Amniotic stem cell (primary cell): Measurements from ENCODE around the gene TMOD2.

Experiments
- DNase-seq: peaks from one replicate; lab custom pipeline; 2025; lab: John Stamatoyannopoulos, UW

The TMOD2 gene

DNA sequence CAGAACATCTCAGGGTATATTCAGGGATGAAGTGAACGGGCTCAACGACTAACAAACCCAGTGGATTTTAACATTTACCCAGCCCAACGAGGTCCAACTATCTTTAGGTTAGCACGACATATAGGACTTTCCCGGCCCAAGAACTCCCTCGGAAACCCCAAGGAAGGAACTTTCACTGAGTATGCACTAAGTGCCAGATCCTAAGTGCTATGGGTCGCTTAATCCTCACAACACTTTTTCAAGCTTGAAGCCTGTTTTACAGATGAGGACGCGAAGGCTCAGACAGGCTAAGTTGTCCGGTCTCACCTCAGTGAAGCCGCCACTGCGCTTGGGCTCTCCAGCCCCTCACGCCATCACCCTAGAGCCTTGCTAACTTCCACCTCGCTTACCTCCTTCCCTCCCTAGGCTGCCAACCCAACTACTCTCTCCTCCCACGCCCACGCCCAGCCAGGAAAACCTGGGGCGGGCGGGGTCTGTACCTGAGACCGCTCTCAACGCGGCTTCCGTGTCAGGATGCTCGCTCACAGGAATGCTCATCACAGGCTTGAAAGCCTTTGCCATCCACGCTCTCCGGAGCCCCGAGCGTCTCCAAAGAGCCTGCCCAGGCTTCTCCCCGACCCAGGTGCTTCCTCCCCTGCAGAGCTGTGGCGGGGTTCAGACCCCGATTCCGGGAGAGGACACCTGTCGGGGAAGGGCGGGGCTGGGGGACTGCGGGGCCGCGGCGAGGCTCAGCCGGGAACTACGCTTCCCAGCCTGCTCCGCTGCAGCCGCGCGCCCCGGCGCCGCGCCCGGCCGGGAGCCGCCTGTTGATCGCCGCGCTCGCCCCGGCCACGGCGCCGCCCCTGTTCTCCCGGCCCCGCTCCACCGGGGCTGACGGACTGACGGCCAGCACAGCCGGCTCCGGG is at the start of gene TMOD2:
Gene TMOD2, plus strand, starts transcription at position 806 of the 905 bp plus-strand sequence. CDS start 14,845 bp downstream, outside the sequence.
- no peak for DNase-seq

DNA sequence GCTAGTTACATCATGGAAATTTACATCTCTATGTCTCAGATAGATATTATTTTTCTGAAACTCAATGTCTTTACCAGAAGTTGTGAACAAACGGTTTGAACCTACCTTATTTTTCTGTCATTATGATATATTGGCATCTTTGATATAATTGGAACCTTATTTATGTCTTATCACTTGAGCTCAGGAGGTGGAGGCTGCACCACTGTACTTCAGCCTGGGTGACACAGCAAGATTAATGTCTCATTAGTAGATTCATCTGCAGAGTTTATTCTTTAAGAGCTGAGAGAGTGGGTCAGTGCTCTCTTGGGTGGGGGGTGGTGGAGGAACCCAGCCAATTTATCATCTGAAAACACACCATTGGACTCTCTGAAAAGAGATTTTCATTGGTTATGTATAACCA is 48.7 kb upstream of the TMOD2 start:
- DNase-seq: no peak

GRCh38 chr15:51706291-51706690 is 45.1 kb upstream of the TMOD2 start:
- DNase-seq: no peak

GRCh38 chr15:51706926-51707608 is 44.3 kb upstream of the TMOD2 start:
- DNase-seq: no peak

GRCh38 chr15:51708013-51708412 is 43.4 kb upstream of the TMOD2 start:
- no peak for DNase-seq

- DNase-seq: no peak
Measured at GRCh38 chr15:51709031-51709430, 42.4 kb upstream of the TMOD2 start.

DNA sequence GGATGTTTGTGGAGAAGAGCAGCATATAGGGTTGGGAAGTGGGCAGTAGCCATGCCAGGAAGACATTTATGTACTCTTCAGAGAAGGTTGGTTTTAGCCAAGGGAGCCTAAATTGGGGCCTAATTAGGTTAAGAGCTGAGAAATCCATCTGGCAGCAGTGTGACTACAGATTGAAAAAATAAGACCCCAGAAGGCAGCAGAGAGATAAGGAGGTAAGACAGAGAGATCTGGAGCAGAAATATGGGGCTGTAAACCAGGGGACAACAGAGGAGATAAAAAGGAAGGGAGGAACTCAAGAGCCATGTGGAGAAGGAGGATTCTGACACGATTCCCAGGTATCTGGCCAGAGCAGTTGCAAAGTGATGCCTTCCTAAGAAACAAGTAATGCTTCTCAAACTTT is 37.2 kb upstream of the TMOD2 start:
- no peak for DNase-seq

DNA sequence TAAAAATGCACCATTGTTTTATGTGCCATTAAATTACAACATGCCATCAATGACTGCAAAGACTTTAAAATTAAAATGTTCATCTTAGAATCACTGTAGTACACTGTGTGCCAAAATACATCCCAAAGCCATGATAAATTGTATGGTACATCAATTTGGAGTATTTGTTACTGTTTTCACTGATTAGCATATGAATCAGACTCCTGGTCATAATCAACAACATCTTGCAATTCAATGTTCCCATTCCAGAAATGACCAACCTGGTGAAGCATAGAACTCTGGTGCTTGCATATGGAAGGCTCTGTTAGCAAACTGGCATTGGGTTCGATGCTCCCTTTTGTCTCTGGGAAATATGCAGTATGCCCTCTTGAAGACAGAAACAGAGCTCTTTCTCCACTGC is 36.5 kb upstream of the TMOD2 start:
- no peak for DNase-seq

- DNase-seq: no peak
Measured at GRCh38 chr15:51718219-51718618, 33.2 kb upstream of the TMOD2 start.

- DNase-seq: no peak
Measured at GRCh38 chr15:51718746-51719145, 32.7 kb upstream of the TMOD2 start.

GRCh38 chr15:51720201-51720995 is 31.0 kb upstream of the TMOD2 start:
- DNase-seq: no peak

- no peak for DNase-seq
Measured at GRCh38 chr15:51721199-51721960, 30.0 kb upstream of the TMOD2 start.

DNA sequence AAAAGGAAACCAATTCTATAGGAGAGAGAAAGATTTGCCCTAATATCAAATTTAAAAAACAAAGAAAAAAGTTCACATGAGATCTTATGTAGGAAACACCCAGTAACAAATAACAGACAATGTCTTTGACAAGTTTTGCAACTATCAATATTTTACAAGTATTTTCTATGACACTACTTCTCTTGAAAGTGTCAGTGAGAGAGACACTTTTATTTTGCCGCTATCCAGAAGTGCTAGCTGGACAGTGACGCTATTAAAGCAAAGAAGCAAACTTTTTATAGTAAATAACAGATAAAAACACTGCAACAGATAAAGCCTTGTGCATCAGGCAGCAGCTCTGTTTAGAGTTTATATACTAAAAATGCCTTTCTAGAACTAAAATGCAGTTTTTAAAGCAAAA is 27.2 kb upstream of the TMOD2 start:
- DNase-seq: no peak

GRCh38 chr15:51724673-51725072 is 26.7 kb upstream of the TMOD2 start:
- DNase-seq: no peak

DNA sequence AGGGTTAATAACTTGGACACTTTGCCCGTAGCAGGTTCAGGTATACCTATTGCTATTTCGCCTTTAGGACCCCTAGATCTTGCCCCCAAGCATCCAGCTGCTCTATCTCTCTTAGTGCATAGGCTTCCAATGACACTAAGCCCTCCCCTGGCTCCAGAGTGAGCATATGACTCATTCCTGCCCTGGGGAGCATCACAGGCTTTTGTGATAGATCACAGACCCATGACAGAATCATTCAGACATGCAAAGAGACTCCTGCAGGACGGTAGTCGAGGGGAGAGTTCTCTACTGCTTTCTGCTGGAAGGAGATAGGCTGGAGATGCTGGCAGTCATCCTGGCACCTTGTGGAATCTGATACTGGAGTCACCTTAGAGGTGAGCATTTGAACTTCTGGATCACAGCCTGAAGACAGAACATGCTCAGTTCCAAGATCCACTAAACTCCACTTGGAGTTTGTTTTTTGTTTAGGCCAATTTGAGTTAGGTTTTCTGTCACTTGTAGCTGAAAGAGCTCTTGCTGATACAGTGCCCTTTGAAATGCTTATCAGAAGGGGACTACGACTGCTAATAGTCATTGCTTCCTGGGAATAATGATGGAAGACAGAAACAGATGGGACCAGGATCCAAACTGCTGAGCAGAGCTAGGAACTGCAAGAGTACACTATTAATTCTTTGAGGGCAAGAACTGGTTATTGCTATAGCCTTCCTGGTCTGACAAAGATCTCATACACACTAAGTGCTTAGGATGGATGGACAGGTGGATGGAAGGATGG is 24.9 kb upstream of the TMOD2 start:
- DNase-seq: peak; percentile 90

DNA sequence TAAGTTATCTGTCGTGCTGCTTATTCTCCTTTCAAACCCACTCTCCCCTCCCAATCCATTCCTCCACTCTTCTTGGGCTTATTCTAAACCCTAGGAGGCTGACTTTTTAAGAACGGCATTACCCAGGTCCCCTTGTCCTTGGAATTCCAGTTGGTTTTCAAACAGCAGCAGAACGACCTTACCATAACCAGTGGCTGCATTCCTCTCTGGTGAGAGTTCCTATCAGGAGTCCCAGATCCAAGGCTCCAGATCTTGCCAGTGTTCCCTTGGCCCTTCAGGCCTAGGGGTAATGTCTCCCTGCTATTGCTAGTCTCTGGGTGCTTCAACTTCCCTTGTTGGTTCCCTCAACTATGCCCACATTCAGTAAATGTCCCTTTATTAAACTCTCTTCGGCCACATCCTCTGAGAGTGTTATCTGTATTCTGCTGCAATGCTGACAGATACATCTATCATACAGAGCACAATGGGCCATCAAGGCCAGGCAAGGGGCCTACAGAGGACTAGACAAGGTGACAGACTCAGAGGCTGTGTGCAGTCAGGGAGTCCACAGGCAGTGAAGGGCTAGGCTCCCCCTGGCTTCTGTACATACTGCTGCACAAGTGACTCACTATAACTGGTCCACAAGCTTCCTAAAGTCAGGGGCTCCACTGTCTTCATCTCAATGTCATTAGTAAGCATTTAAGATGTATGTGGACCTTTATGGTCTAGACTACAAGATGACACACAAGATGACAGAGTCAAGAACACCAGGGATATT is 24.1 kb upstream of the TMOD2 start:
- DNase-seq: no peak

DNA sequence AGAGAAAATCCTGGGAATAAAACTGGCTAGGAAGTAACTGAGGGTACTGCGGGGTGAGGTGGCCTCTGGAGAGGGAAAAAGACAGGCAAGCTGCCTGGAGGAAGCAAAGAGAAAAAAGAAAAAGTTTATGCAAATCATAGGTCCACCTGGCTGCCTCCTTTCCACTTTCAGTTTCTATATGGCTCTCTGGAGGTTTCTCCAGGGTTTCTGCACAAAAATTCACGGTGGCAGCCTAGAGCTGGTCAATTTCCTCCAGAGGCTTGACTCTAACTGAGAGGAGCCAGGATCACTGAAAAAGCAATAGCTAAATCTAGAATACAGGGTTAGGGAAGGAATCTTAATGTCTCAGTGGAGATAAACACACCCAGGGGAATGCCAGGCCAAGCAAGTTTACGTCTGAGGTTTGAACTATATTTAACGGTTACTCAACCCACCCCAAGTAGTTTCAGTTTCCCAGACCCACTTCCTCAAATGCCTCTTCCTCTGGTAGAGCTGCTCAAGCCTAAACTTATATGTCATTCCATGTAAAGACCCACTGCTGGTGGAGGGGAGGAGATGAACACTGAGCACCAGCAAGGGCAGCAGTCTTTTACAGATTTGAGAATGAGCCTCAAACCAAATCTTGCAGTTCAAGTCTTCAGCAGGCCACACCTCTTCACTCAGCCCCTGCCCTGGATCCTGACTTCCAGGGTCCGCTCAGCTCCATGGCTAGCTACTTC is 19.7 kb upstream of the TMOD2 start:
- no peak for DNase-seq

- no peak for DNase-seq
Measured at GRCh38 chr15:51732646-51733045, 18.8 kb upstream of the TMOD2 start.

DNA sequence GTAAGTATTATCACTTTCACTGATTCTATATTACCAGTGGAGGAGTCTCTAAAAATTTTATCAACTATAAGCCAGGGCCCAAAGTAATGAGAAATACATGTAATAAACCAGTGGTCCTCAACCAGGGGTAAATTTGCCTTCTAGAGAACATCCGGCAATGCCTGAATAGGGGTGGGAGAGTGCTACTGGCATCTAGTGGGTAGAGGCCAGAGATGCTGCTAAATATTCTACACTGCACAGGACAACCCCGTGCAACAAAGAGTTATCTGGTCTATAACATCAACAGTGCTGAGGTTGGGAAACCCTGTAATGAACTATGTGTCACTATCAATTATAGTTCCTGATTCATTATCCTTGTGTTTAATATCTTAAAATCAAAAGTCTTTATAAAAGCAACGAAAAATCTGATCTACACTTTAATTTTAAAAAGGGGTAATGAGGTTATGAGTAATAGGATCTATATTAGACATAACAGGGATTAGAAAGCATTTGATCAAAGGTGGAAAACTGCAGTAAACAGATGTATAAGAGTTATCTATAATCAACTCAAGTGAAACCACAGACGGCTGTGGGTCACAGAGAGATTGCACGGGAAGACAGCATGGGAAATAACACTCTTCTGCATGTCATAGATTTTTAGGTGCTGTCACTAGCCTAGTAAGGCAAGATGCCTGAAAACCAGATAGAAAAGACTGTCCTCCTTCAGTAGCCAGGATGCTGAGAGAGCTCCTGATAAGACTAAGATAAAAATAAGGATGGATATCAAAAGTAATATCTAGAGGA is 16.0 kb upstream of the TMOD2 start:
- no peak for DNase-seq
